Panc1 (cell line): ENCODE data around the gene TMEM235. TPM values are rescaled to one million over a fixed set of nuclear protein-coding genes. Genes with fewer than 3 reads are reported as not detected.

ENCODE experiments used
- ATAC-seq: fragments of 200-7000 bp; cut with Tn5 transposase; 2 replicates; pipeline ENCODE4 v1.9.1; 2020; ENCODE audit warnings: mild to moderate bottlenecking, moderate library complexity
- BruUV-seq: library from RNA; stranded (reverse); fragments of 400-500 nt; replicated peaks from 2 replicates; lab custom pipeline; 2021; lab: Mats Ljungman, UMichigan
- CTCF ChIA-PET: fragments of 300-600 bp; sonication (Branson Sonifier 250); formaldehyde crosslinking; loops from one replicate; lab custom pipeline; 2022; ENCODE audit warnings: antibody characterized with exemption; lab: Charles Lee
- POLR2A ChIA-PET: fragments of 300-600 bp; sonication (Branson Sonifier 250); formaldehyde crosslinking; loops from one replicate; lab custom pipeline; 2022; ENCODE audit warnings: antibody characterized with exemption; lab: Charles Lee
- DNase-seq: peaks from one replicate; pipeline ENCODE4 v3.0.0-alpha.2; 2010; ENCODE audit warnings: low read depth, low spot score
- H3K27ac ChIP-seq: 2 replicates; pipeline ENCODE4 v1.5.1; 2011; ENCODE audit warnings: mild to moderate bottlenecking, low read length, inconsistent platforms
- H3K27me3 ChIP-seq: fragments of 200-500 bp; sonication (Bioruptor generic); 2 replicates; pipeline ENCODE4 v1.6.0; 2014; ENCODE audit warnings: low read length, inconsistent platforms; ENCODE audit not compliant: control insufficient read depth, insufficient read depth
- H3K36me3 ChIP-seq: fragments of 200-500 bp; sonication (Bioruptor generic); 2 replicates; pipeline ENCODE4 v1.5.1; 2014; ENCODE audit warnings: inconsistent platforms, mild to moderate bottlenecking, low read length, moderate library complexity; ENCODE audit not compliant: control insufficient read depth, insufficient read depth
- H3K4me1 ChIP-seq: 2 replicates; pipeline ENCODE4 v1.5.1; 2011; ENCODE audit warnings: inconsistent platforms, mild to moderate bottlenecking, low read length, moderate library complexity; ENCODE audit not compliant: control insufficient read depth, insufficient read depth
- H3K4me3 ChIP-seq, 2 experiments: 2 replicates each; pipeline ENCODE4 v1.5.1; 2011 to 2012; ENCODE audit warnings: low read depth in 2 of 2, low read length in 2 of 2, mild to moderate bottlenecking in 2 of 2, inconsistent platforms in 1 of 2, moderate library complexity in 1 of 2
- H3K9me3 ChIP-seq: fragments of 200-500 bp; sonication (Bioruptor generic); 2 replicates; pipeline ENCODE4 v1.5.1; 2014; ENCODE audit warnings: low read depth, mild to moderate bottlenecking, inconsistent platforms, low read length, moderate library complexity; ENCODE audit not compliant: control insufficient read depth, insufficient read depth
- CTCF ChIP-seq: fragments of 450-650 bp; IDR thresholded peaks from 2 replicates; pipeline ENCODE4 v1.5.1; 2017; ENCODE audit warnings: mild to moderate bottlenecking
- POLR2AphosphoS5 ChIP-seq: IDR thresholded peaks from 2 replicates; pipeline ENCODE4 v1.6.1; 2012; ENCODE audit warnings: mild to moderate bottlenecking, low read depth, low read length, moderate library complexity
- REST ChIP-seq, 2 experiments: IDR thresholded peaks; 2 replicates each; pipeline ENCODE4 v1.6.1; 2011 to 2012; ENCODE audit warnings: low read depth in 2 of 2, control low read depth in 1 of 2, low read length in 1 of 2, mild to moderate bottlenecking in 1 of 2, moderate library complexity in 1 of 2; ENCODE audit not compliant: insufficient read depth in 1 of 2
- SIN3A ChIP-seq: IDR thresholded peaks from 2 replicates; pipeline ENCODE4 v1.6.1; 2012; ENCODE audit warnings: low read depth, mild to moderate bottlenecking, low read length, moderate library complexity, borderline replicate concordance; ENCODE audit not compliant: insufficient read depth
- TCF7L2 ChIP-seq: IDR thresholded peaks from 2 replicates; pipeline ENCODE4 v1.6.1; 2011; ENCODE audit warnings: mild to moderate bottlenecking, low read depth, low read length, inconsistent platforms
- in situ Hi-C: cut with HindIII; loops from 2 replicates; pipeline ENCODE4 v1.10.0; 2016; ENCODE audit warnings: low sequenced_read_pairs, low pct_unique_long_range_greater_than_20kb
- intact Hi-C: fragments of 100-400 bp; cut with micrococcal nuclease; formaldehyde crosslinking; loops from one replicate; pipeline ENCODE4 v1.10.0; 2022; ENCODE audit not compliant: unreplicated experiment
- total RNA-seq: library from RNA; stranded (reverse); gene quantifications from one replicate; pipeline ENCODE4 v1.2.1, GENCODE V29; 2021; ENCODE audit not compliant: unreplicated experiment

The TMEM235 gene
- total RNA-seq, 1 experiment from 2014 or later: not detected

GRCh38 chr17:78249818-78250806, 18.7 kb downstream of the TMEM235 start:
- in situ Hi-C loops (no loop called here), intact Hi-C loops (loop anchor here (5.0 kb wide), 1 partner anchor 172 kb away; no protein-coding TSS in a partner anchor)
- DNase-seq: no peak
- ATAC-seq: peak; percentile 0; the same call in 1 of the 2 replicates
- ChIA-PET POLR2A (interaction anchor here (1.0 kb wide), 1 partner anchor 9 kb away, joined by 3 read pairs; no protein-coding TSS in a partner anchor), CTCF (interaction anchor here (0.6 to 2.4 kb wide), 12 partner anchors 11 to 231 kb away, joined by 3 to 12 read pairs (median 4); partner anchors contain the start of gene TK1)
- H3K4me1 ChIP-seq: peaks cover 12% of the 10 kb centered on the region
- TF ChIP-seq POLR2AphosphoS5: no peak
- no peak for TF ChIP-seq TCF7L2
- TF ChIP-seq SIN3A: no peak
- TF ChIP-seq REST (IDR thresholded peaks at IDR 0.05; ENCODE audit: insufficient read depth in 1 of 2, low read depth in 2 of 2, low read length in 1 of 2): no peak
- no peak for TF ChIP-seq CTCF
- H3K27me3 ChIP-seq: no peaks in the 10 kb centered on the region
- H3K9me3 ChIP-seq: no peaks in the 10 kb centered on the region
- no peaks in the 10 kb centered on the region for H3K36me3 ChIP-seq
- no peak overlapping the region for H3K4me3 ChIP-seq
- no peak overlapping the region for H3K27ac ChIP-seq
- no TSS peak for BruUV-seq

DNA sequence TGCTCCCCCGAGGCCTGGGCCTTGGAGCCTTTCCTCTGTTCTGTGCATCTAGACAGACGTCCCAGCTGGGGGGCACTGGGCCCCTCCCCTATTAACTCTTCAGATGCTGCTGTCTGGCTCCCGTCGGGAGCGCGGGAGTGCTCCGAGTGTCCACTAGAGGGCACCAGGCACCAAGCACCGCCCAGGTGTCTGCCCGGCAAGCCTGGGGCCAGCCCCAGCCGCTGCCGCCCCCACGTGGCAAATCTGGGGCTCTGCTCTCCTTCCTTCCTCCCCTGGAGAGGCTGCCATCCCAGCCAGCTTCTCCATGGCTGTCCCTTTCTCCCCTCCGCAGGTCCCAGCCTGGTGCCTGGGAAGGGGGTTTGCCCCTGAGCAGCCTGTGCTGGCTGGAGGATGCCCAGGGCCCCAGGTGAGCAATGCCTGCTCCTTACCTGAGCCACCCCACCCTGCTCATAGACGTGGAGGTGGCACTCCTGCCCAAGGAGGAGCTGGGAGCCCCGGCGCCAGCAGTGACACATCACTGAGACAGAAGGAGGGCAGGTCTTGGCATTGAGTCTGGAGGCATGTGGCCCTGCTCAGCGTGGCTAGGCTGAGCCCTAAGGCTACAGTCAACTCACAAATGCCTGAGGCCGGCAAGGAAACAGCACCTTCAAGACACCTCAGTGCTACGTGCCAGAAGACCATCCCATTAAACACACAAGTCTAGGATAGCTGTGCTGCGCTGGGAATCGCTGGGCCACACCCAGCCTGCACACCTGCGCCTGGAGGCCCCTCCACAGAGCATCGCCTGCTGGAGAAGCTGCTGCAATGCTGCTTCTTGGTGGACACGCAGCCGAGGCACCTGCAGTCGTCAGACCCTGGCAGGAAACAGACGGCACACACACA, 19.7 kb downstream of the TMEM235 start:
- BruUV-seq: no TSS peak
- no peaks in the 10 kb centered on the region for H3K27me3 ChIP-seq
- ChIA-PET POLR2A (interaction anchor here (0.5 kb wide), 1 partner anchor 42 kb away, joined by 3 read pairs; no protein-coding TSS in a partner anchor), CTCF (interaction anchor here (0.5 to 2.4 kb wide), 19 partner anchors 16 to 246 kb away, joined by 3 to 12 read pairs (median 4); partner anchors contain the start of gene TK1)
- in situ Hi-C loops: no loop called here
- peak; percentile 90 for ATAC-seq
- DNase-seq: peak; percentile 55
- H3K9me3 ChIP-seq: no peaks in the 10 kb centered on the region
- no peaks in the 10 kb centered on the region for H3K36me3 ChIP-seq
- peak overlapping the region; percentile 18; the same call in 1 of the 2 replicates for H3K27ac ChIP-seq
- peaks cover 13% of the 10 kb centered on the region for H3K4me1 ChIP-seq
- intact Hi-C loops: loop anchor here (5.0 kb wide), 1 partner anchor 171 kb away; no protein-coding TSS in a partner anchor
- H3K4me3 ChIP-seq: peak overlapping the region in 1 of 2 experiments; percentile 21; a peak in 1 of 4 replicates
- no peak for TF ChIP-seq TCF7L2
- no peak for TF ChIP-seq REST (IDR thresholded peaks at IDR 0.05; ENCODE audit: insufficient read depth in 1 of 2, low read depth in 2 of 2, low read length in 1 of 2)
- peak; percentile 100 for TF ChIP-seq CTCF
- TF ChIP-seq SIN3A: no peak
- no peak; the same call in 1 of the 2 replicates for TF ChIP-seq POLR2AphosphoS5
